A673 (cell line): ENCODE data around the gene VAV2. TPM values are rescaled to one million over a fixed set of nuclear protein-coding genes. Genes with fewer than 3 reads are reported as not detected.

ENCODE experiments used
- BruUV-seq: library from RNA; stranded (reverse); fragments of 400-500 nt; replicated peaks from 2 replicates; lab custom pipeline; 2021; lab: Mats Ljungman, UMichigan
- CTCF ChIA-PET: fragments of 300-600 bp; sonication (Branson Sonifier 250); formaldehyde crosslinking; loops from one replicate; lab custom pipeline; 2022; ENCODE audit warnings: antibody characterized with exemption; lab: Charles Lee
- POLR2A ChIA-PET: fragments of 300-600 bp; sonication (Branson Sonifier 250); formaldehyde crosslinking; loops from one replicate; lab custom pipeline; 2022; ENCODE audit warnings: antibody characterized with exemption; ENCODE audit not compliant: low non-redundant PET; lab: Charles Lee
- DNase-seq: peaks from one replicate; pipeline ENCODE4 v3.0.0-alpha.2; 2015; ENCODE audit warnings: low spot score
- H3K27ac ChIP-seq: fragments of 200-600 bp; sonication (generic); 2 replicates; pipeline ENCODE4 v1.5.1; 2016; ENCODE audit warnings: mixed run types, low read depth, mild to moderate bottlenecking, mixed read lengths, antibody characterized with exemption, low read length; ENCODE audit not compliant: poor library complexity, severe bottlenecking
- H3K27me3 ChIP-seq: fragments of 200-600 bp; sonication (generic); replicated peaks from 2 replicates; pipeline ENCODE4 v1.6.1; 2017; ENCODE audit warnings: mixed run types, low read depth, mild to moderate bottlenecking, mixed read lengths, antibody characterized with exemption, low read length; ENCODE audit not compliant: insufficient read depth, poor library complexity
- H3K36me3 ChIP-seq: fragments of 200-600 bp; sonication (generic); 2 replicates; pipeline ENCODE4 v1.6.1; 2016; ENCODE audit warnings: mixed run types, mild to moderate bottlenecking, mixed read lengths, antibody characterized with exemption, low read length; ENCODE audit not compliant: insufficient read depth, poor library complexity, severe bottlenecking
- H3K4me1 ChIP-seq: fragments of 200-600 bp; sonication (generic); 2 replicates; pipeline ENCODE4 v1.6.1; 2017; ENCODE audit warnings: mixed run types, mild to moderate bottlenecking, mixed read lengths, antibody characterized with exemption, low read length; ENCODE audit not compliant: insufficient read depth, poor library complexity, severe bottlenecking
- H3K4me3 ChIP-seq: fragments of 200-600 bp; sonication (generic); 2 replicates; pipeline ENCODE4 v1.5.1; 2016; ENCODE audit warnings: low read depth, mixed run types, mild to moderate bottlenecking, mixed read lengths, low read length; ENCODE audit not compliant: poor library complexity, severe bottlenecking
- H3K9me3 ChIP-seq: fragments of 200-600 bp; sonication (generic); 2 replicates; pipeline ENCODE4 v1.6.1; 2016; ENCODE audit warnings: mixed run types, low read depth, mild to moderate bottlenecking, mixed read lengths, antibody characterized with exemption, low read length; ENCODE audit not compliant: poor library complexity, severe bottlenecking
- EZH2 ChIP-seq: fragments of 200-600 bp; sonication (generic); IDR thresholded peaks from 2 replicates; pipeline ENCODE4 v1.6.1; 2017; ENCODE audit warnings: borderline replicate concordance, low read depth, mild to moderate bottlenecking, mixed read lengths, antibody characterized with exemption, low read length; ENCODE audit not compliant: poor library complexity, severe bottlenecking
- intact Hi-C: fragments of 100-400 bp; cut with micrococcal nuclease; formaldehyde crosslinking; loops from one replicate; pipeline ENCODE4 v1.10.0; 2022; ENCODE audit not compliant: unreplicated experiment
- total RNA-seq: library from RNA; stranded (reverse); gene quantifications from 2 replicates; pipeline ENCODE4 v1.2.3, GENCODE V29; 2021
- TF ChIP-seq, protein P1 (sequence below): fragments of 300-800, 200-600 bp; sonication (generic); conservative IDR thresholded peaks from 2 replicates; pipeline ENCODE4 v1.5.1; 2017; ENCODE audit warnings: low read depth, mild to moderate bottlenecking, antibody characterized with exemption, low read length, moderate library complexity, mixed read lengths

Gene VAV2
- total RNA-seq, 1 experiment from 2014 or later = 16.4 TPM

DNA sequence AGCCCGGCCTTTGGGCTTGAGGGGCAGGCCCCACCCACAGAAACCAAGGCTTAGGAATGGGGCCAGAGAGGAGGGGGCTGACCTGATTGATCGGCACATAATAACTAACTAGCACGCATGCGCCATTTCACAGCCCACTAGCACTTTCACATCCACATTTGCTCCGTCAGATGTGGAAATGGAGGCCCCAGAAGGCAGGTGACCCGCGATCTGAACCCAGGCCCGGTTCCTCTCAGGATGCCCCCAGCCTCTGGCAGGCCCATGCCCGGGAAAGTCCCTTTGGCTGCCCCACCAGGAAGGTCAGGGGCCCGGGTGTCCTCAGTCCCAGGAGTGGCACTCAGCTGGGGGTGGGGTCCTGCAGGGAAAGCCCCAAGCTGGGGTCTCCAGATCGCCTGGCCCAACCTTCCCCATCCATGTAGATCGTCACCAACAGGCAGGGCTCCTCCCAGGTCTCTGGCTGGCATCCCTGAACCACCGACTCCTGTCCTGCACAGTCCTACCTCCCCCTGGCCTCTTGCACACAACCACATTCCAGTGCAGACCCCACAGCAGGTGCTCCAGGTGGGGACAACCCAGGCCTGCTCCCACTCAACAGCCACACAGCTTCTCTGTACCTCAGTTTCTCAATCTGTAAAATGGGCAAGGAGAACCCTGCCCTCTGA lies 46.7 kb downstream of the VAV2 start:
- Histone ChIP-seq H3K36me3 (no peaks in the 10 kb centered on the region), H3K4me1 (no peaks in the 10 kb centered on the region), H3K9me3 (no peaks in the 10 kb centered on the region), H3K27me3 (no peaks in the 10 kb centered on the region), H3K4me3 (no peak overlapping the region), H3K27ac (no peak overlapping the region)
- CTCF ChIA-PET = no interaction called here
- DNase-seq = no peak
- POLR2A ChIA-PET = no interaction called here
- TF ChIP-seq EZH2 = no peak
- TF ChIP-seq, protein P1, sequence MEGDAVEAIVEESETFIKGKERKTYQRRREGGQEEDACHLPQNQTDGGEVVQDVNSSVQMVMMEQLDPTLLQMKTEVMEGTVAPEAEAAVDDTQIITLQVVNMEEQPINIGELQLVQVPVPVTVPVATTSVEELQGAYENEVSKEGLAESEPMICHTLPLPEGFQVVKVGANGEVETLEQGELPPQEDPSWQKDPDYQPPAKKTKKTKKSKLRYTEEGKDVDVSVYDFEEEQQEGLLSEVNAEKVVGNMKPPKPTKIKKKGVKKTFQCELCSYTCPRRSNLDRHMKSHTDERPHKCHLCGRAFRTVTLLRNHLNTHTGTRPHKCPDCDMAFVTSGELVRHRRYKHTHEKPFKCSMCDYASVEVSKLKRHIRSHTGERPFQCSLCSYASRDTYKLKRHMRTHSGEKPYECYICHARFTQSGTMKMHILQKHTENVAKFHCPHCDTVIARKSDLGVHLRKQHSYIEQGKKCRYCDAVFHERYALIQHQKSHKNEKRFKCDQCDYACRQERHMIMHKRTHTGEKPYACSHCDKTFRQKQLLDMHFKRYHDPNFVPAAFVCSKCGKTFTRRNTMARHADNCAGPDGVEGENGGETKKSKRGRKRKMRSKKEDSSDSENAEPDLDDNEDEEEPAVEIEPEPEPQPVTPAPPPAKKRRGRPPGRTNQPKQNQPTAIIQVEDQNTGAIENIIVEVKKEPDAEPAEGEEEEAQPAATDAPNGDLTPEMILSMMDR = no peak
- intact Hi-C loops = no loop called here
- BruUV-seq = no TSS peak

DNA sequence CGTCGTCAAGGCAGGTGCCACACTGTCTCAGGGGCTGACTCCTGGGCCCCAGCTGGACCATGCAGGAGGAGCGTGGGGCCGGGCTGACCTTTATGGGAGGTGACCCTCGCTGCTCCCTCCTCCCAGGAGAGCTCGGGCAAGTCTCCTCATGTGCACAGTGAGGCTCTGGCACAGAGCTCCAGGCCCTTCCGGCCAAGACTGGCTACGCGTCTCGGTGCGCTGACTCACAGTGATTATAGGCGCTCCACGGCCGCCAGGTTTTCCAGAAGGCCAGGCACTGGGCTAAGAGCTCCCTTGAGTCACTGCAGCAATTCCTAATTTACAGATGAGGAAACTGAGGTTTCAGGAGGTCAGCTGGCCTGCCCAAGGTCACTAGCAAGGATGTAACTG lies 47.4 kb downstream of the VAV2 start:
- Histone ChIP-seq H3K27ac (no peak overlapping the region), H3K36me3 (no peaks in the 10 kb centered on the region), H3K4me1 (no peaks in the 10 kb centered on the region), H3K9me3 (no peaks in the 10 kb centered on the region), H3K27me3 (no peaks in the 10 kb centered on the region), H3K4me3 (no peak overlapping the region)
- CTCF ChIA-PET = no interaction called here
- TF ChIP-seq EZH2 = no peak
- TF ChIP-seq, protein P1 = no peak
- POLR2A ChIA-PET = no interaction called here
- no TSS peak for BruUV-seq
- no peak for DNase-seq
- intact Hi-C loops = no loop called here

DNA sequence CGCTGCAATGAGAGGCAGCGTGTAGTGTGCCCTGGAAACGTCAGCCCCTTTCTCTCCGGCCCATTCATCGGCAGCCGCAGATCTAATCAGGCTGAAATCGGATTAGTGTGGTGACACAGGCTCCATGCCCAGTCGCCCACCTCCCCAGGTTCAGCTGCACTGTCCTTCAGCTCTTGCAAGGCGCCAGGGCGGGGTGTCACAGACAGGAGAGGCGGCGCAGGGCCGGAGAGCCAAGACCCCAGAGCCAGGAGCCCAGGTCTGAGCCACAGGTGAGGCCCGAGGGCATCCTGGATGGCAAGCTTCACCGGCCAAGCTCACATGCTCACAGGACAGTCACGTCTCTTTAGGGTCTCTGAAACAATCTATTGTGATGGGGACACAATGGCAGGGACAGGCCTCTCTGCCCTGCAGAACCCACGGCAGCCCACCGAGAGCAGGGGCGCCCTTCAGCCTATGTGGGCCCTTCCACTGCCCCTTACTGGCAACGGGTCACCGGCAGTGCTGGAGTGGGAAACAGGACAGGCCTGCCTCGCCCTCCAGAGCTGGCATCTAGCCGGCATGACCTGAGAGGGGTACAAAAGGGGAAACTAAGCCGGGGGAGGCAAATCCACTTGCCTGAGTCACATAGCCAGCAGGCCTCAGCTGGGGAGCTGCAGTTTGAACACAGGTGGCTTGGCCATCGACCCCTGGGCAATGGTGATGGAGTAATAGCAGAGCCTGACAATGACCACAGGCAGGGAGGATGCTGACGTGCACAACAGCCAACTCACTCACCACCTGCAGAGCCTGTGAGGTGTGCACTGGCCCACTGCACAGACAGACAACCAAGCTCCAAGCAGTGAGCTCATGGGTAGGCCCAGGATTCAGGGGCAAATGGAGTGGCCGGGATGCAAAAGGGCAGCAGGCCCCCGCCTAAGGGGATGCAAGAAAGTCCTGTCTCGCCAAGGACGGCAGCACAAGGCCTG lies 48.1 kb downstream of the VAV2 start:
- no peaks in the 10 kb centered on the region for H3K4me1 ChIP-seq
- H3K9me3 ChIP-seq = no peaks in the 10 kb centered on the region
- no peak for DNase-seq
- H3K36me3 ChIP-seq = no peaks in the 10 kb centered on the region
- H3K27ac ChIP-seq = no peak overlapping the region
- ChIA-PET POLR2A (no interaction called here), CTCF (interaction anchor here (0.6 kb wide), 1 partner anchor 104 kb away, joined by 3 read pairs; no protein-coding TSS in a partner anchor)
- no peaks in the 10 kb centered on the region for H3K27me3 ChIP-seq
- TF ChIP-seq EZH2 = no peak
- TF ChIP-seq, protein P1 = no peak
- no peak overlapping the region for H3K4me3 ChIP-seq
- no TSS peak for BruUV-seq
- intact Hi-C loops = no loop called here
